GM19468 (cell line): ENCODE results near the gene SLC1A4.

ENCODE experiments used
- ATAC-seq: cut with Tn5 transposase; IDR thresholded peaks from one replicate; pipeline ENCODE4 v1.9.1; 2021; ENCODE audit warnings: mild to moderate bottlenecking, moderate library complexity, moderate number of reproducible peaks; ENCODE audit not compliant: unreplicated experiment; ENCODE audit errors: extremely low read depth

SLC1A4 gene

DNA sequence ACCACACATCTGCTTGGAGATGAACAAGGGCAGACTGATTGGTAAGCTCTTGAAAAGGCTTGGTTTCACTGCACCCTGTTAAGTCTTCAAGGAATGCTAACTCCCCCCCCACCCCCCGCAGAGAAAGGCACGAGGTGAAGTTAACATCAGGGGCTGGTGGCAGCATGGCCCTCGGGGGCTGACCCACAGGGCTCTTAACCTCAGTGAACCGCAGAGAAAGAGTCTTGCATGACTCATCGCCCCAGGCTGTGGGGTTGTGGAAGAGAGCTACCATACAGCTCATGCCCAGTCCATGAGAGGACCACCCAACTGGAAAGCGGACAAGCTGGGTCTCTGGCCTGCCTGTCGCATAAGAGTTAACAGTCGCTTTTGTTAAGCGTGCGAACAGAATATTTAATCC is 56.5 kb downstream of the SLC1A4 start:
- no peak for ATAC-seq

DNA sequence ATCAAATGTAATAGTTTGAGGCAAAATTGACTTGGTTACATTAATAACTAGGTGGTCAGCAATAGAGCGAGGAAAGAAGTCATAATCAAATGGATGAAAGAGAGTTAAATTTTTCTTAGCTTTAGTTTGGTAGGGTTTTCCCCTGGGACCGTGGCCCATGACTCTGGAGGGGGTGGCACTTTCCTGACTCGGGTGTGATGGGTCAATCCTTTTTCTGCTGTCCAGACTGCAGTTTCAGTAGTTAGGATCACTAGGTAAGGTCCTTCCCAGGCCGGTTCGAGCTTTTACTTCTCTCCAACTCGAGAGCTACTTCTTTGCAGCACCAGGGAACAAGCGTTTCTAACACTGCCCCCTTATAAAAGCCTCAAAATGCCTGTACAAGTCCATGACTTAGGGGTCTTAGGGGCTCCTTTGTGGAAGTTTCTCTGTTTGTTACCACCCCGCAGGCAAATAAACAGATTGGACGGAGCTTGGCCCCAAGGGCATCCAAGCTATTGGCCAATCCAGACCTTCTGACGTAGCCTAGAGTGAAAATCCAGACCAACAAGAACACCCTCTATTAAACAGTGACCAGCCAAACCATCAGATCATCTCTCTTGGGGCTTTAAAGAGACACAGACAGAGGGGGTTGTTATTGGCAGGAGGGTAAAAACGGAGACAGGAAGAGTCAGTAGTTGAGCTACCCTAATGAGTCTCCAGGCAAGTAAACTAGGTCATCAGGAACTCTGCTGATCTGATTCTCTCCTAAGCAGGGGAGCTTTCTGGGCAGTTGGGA is 57.6 kb downstream of the SLC1A4 start:
- no peak for ATAC-seq

DNA sequence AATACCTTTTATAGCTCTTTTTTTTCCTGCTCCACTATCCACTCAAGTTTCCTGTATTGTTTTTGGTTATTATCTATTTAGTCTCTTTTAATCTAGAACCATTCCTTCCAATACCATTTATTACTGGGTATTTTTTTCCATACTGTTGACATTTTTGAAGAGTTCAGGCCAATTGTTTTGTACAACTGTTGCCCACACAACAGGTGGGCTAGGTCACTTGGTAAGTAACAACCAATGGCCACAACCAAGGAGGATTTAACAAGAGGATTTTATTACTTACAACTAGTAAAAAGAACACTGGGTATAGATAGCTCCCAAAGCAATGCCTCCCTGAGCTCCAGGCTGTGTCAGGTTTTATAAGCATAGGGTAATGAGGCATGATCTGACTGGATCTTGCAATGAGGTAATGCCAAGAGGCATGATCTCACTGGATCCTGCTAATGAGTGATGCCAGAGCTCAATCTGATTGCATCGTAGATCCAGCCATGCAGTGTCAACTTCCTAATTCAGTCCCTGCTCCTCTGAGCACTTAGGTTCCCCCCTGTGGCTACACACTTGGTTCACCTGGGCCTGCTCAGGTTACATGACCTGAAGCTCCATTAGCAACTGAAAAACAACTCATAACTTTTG is 59.9 kb downstream of the SLC1A4 start:
- ATAC-seq, result no peak

DNA sequence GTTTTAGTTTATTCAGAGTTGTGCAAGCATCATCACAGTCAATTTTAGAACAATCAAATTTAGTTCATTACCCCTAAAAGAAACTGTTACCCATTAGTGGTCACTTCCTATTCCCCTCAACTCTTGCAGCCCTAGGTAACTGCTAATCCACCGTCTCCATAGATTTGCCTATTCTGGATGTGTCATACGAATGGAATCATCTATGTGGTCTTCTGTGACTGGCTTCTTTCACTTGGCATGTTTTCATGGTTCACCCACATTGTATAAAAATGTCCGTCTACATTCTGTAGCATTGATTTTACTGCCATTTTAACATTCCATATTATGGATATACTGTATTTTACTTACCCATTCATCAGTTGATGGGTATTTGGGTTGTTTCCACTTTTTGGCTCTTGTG is 61.7 kb downstream of the SLC1A4 start:
- no peak for ATAC-seq

DNA sequence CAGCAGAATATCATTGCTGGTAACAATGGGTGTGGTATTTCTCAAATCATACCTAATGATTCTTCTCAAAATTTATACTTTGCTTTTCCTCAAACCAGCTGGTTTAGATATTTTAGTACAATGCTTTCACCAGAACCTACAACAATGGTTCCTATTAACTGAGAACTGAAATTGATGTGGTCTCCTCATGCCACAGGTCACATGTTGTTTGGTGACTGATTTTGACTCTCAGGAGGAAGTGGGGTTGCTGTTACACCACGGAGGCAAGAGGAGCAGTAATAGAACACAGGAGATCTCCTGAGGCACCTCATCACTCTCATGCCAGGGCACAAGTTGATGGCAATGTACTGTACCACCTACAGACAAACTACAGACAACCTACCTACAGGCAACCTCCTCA is 64.0 kb downstream of the SLC1A4 start:
- peak; percentile 45 for ATAC-seq

DNA sequence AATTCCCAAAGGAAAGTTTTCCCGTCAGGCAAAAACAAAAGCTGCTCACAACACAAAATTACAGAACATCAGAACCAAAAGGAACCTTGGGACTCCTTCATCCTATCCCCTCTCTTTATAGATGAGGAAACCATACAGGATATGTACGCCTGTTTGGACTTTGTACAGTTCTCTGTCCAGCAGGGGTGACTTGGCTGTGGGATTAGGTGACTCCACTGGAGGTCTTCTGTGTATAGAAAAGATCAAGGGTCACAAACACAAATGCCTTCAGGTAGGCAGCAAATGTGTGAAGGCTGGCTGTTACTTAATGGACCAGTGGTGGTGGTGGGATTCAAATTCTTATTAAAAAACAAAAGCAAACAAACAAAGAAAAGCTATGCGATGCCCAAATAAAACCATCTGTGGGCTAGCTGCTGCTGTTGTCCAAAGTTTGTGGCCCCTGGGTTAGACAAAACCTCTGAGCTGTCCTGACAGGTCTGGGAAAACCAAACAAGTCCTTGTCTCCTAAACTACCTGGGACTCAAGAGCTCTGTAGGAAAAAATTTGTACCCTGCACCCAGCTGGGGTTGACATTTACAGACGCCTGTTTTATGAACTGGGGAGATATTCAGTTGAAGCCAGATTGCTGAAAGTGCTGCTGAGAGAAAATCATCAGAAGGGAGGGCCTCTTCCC is 65.7 kb downstream of the SLC1A4 start:
- ATAC-seq, result no peak

DNA sequence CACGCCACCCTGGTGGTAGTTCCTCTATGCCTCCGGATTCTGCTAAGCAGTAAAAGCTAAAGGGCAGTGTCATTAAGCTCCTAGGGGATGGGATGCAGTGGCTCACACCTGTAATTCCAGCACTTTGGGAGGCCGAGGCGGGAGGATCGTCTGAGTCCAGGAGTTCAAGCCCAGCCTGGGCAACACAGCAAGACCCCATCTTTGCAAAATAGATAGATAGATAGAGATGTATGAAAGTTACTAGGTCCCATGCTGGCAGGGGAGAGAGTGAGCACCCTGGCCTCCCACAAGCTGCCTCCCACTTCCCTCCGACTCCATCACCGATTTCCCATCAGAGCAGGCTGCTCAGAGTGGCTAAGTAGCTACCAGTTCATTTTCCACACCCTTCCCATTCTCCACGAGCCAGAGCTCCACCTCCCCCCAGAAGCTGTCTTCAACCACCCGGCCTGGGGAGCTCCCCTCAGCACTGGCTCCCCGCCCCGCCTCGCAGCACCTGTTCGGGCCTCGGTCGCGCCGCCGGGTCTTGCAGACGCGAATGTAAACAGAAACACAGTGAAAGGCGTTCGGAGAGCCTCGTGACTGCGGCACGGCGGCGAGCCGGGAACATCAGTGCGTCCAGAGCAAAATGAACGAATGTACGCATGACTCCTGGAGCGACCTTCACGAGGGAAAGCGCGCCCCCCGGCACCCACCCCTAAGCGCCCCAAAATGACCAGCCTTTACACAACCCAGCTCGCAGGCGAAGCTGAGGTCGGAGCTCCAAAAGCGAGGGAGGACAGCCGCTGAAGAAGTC is 66.4 kb downstream of the SLC1A4 start:
- no peak for ATAC-seq

DNA sequence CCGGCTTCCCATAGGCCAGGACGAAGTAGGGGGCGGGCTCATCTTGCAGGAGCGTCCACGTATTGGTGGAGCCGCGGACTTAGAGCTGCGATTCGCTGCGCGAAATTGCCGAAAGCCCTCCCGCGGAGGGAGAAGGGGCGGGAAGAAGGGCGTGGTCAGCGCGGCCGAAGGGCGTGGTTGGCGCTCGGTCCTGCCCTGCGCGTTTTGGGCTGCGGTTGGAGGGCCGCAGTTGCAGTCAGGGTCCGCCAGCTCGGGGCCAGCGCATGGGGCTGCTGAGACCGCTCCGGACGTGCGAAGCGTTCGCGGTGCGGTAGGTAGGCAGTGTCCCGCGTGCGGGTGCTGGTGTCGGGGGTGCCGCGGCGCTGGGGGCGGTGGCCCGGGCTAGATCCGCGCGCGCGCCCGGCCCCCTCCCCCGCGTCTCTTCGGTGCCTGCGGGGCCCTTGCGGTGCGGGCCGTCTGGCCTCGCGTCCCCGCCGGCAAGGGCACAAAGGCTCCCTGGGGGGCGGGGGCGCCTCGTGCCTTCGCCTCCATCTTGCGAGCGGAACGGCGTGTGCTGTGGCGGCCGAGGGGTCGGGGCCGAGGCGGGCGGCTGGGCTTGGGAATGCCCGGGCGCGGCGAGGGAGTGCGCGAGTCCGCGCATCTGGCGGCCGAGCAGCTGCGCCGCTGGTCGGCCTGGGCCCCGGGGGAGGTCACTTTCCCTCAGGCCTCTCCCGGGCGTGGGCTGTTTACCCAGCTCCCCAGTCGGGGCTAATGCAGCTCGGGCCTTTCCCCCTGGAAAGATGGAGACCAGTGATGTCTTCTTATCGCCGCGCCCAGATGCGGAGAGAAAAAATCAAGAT is 67.2 kb downstream of the SLC1A4 start, which contains the start of gene CEP68:
CEP68 (plus strand) TSS at position 202 of the 839 bp plus-strand sequence. CDS start 13,029 bp downstream, outside the sequence.
- ATAC-seq, result peak; percentile 80

DNA sequence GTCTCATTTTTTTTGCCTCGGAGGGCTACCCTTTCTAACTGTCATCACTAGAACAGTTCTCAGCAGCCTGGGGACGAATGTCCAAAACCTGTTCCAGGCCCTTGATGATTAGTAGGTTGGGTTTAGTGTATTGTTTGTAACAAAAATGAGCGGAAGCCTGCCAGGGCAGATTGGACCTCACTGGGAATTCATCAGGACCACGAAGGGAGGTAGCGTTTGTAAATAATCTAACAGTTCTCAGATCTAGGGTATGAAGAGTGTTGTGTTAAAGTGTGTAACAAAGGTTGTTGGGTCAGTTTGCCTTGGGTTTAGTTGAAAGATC is 67.8 kb downstream of the SLC1A4 start:
- ATAC-seq, result no peak

DNA sequence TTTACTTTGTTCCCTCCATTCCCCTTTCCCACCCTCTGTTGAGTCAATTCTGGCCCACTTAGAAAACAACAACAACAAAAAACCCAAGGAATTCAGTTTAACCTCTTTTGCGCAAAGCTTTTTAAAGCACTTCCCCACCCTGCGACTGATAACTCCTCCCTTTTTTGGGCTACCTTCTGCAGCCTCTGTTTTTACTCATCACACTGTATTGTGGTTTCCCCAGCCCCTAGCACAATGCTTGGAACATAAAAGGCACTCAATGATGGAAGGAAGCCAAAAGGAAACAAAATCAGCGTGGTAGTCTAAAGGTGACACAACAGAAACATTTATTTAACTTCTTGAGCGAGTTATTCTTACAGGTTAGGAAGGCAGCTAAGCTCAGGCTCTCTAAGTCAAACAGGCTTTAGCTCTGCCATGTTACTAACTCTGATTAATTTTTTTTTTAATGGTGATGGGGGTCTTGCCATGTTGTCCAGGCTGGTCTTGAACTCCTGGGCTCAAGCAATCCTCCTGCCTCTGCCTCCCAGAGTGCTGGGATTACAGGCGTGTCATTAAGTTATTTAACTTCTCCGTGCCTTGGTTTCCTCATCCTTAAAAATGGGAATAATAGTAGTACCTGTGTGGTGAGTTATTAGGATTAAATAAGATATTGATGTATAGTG is 68.3 kb downstream of the SLC1A4 start:
- ATAC-seq, result no peak

DNA sequence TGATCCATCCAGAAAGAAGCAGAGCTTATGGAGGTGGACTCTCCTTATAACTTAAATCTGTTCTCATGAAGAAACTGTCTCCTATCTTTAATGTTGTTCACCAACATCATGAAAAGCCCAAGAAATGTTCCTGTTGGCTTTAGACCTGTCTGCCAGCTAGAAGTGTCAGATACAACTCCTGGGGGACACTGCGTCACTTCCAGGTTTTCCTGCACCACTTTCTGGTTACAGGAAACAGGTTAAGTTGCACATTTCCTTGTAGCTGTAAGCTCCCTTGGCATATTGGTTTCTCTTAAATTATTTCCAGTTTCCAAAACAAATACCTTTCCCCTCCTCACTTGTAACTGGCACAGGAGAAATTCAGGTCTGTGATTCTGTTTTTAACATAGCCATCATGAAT is 69.9 kb downstream of the SLC1A4 start:
- no peak for ATAC-seq

DNA sequence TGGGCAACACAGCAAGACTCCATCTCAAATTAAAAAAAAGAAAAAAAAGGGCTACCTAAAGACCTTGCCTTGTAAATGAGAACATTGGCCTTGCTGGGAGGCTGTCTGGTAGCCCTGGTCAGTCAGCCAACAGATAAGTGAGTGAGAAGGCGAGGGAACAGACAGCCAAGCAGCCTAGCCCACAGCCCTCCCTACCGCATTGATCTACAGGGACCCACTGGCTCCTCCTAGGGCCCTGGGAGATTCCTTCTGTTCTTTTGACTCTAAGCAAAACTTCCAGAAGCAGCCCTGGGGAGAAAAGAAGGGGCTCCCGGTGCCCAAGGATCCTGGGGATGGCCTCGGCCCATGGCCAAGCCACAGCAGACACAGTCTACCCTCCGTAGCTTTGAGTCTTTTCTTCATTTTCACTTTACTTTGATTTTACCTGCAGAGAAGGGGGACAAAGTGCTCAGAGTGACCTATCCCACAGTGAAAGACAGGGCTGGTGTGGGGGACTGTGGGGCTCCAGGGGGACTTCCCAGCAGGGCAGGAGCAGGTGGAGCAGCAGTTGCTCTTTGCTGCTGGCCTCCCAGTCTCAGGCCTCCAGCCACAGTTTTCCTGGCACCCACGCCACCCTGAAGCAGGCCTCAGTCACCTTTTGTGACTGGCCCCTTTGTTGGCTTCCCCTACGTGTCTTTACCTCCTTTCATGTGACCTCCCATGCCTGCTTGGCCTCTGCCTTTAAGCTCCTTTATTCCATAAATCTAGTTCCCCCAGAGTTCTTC is 72.1 kb downstream of the SLC1A4 start:
- no peak for ATAC-seq

DNA sequence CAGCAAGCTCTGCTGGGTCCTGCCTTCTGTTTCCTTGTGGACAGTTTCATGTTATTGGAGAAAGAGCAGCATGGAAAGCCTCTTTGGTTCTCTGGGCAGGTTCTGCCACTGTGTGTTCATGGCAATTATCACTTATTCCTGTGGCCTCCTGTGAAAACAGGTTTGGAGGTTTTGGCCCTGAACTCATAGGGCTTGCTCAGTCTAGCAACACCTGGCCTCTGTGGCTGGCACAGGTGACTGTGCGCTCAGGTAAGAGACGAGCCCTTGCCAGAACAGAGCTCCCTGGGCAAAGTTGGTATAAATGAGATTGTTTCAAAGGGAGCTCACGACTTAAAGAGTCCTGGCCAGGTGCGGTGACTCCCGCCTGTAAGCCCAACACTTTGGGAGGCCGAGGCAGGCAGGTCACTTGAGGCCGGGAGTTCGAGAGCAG is 72.7 kb downstream of the SLC1A4 start:
- no peak for ATAC-seq

DNA sequence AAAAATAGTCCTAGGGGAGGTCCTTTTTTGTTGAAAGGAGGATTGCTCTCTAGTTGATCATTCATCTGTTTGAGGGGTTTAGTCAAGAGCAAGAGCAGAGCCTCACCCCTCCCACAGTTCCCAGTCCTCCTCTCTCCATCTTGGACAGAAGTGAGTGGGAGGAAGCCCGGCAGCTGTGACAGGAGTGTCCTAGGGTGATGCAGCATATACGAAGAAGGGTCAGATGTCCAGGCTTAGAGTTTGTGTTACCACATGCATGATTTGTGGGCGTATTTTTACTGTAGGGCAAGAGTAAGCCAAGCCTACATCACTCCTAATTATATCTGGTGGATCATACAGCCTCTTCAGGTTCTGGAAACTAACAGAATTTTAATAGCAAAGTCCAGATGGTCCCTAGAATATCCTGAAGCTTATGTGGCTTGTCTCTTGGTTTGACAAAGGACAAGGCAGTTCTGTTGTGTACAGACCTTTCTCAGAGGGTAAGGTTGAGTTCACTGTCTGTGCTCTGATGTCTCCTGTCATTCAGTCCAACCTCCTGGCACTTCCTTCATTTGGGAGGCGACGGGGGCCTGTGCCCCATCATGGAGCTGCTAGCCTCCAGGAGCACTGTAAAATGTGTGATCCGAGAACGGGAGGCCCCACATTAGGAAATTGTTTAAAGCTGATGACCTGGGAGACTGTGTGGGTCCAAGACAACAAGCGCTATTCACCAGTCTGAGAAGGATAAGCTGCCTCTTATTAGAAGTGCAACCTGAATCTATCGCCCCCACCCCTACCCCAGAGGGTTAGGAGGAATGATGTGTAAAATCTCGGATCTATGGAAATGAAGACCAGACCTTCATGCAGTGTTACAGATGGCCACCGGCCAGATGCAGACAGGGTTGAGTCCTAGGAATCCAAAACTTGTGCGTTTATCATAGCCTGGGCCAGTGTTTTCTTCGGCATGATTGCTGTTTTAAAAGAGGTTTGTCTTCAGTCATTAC is 73.9 kb downstream of the SLC1A4 start:
- no peak for ATAC-seq

DNA sequence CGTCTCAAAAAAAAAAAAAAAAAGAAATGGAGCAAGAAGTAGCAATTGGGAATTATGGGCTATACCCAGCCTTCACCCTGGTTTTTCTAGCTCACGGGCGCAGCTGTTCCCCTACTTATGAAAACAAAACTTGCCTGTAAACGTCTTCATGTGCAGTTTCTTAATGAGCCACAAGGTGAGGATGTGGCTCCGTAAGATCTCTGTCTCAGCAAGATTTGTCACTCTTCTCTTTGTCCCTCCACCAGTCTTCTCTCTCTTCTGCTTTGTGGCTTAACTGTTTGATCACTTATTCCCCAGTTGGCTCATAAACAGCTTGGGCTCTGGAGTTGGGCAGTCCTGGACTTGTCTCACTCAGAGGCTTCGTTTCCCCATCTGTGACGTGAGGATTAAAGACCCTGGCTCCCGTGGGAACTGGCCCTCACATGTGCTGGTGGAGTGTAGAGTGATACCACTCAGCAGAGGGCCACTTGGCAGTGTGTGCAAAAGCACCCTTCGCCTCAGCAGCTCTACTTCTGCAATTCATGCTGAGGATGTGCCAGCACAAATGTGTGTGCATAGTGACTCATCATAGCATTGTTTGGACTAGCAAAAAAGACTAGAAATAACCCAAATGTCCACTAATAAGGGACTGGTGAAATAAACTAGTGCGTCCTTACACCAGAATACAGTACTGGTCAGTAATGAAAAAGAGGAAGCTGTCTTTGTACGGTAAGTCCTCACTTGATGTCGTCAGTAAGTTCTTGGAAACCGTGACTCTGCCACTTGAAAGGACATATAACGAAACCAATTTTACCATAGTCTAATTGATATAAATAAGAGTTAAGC is 75.7 kb downstream of the SLC1A4 start:
- peak; percentile 71 for ATAC-seq

DNA sequence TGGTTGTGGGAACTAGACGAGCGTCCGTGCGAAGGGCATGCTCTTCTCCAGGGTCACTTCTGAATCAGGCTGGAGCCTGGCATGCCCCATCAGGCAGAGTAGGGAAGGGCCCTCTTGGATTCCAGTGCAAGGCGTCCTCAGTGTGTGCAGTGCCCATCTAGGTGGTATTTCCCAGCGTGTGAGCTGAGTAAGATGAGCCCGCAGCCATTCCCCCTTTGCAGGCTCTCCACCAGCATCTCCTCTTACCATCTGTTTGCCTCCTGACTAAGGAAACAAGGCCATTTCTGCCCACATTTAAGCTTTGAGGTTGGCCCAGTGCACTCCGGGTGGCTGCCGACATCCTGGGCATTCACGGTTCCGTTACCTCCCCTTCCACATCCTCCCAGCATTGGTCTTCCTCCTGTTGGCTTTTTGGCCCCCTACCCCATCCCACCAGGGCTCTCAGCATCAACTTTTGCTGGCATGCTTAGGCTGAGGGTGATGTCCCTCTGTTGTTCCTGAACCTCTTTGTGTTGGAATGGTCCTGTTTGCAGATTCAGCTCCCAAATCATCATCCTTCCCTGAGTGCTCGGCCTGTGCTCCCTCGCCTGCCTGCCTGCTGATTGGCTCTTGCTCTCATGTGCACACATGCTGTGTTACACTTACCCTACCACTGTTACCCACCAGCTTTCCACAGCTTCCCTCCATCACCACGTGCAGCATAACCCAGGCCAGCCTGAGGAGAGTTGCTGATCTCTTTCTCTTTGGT is 78.8 kb downstream of the SLC1A4 start:
- ATAC-seq, result no peak
